Endothelial cell of umbilical vein (primary cell): ENCODE data around the gene C16orf78. TPM values are rescaled to one million over a fixed set of nuclear protein-coding genes. Genes with fewer than 3 reads are reported as not detected.

Source experiments
- BruUV-seq: library from RNA; stranded (reverse); fragments of 400-500 nt; replicated peaks from 2 replicates; lab custom pipeline; 2021; lab: Mats Ljungman, UMichigan
- CTCF ChIA-PET: fragments of 300-600, 350-600 bp; sonication (Branson Sonifier 250); formaldehyde crosslinking; loops from one replicate; lab custom pipeline; 2021; ENCODE audit warnings: antibody characterized with exemption, inconsistent platforms; lab: Charles Lee
- POLR2A ChIA-PET: fragments of 300-600, 350-600 bp; sonication (Branson Sonifier 250); formaldehyde crosslinking; loops from one replicate; lab custom pipeline; 2021; ENCODE audit warnings: antibody characterized with exemption, inconsistent platforms; lab: Charles Lee
- DNase-seq: peaks from one replicate; pipeline ENCODE4 v3.0.0-alpha.2; 2011; ENCODE audit warnings: low read depth, low spot score
- FAIRE-seq: peaks from 2 replicates; lab custom pipeline; 2011; peaks lifted over from hg19 to GRCh38; lab: Jason Lieb, UNC
- H2AFZ ChIP-seq: 2 replicates; pipeline ENCODE4 v1.6.0; 2012; ENCODE audit warnings: low read depth, low read length, control low read depth, inconsistent platforms
- H3K27ac ChIP-seq: 2 replicates; pipeline ENCODE4 v1.5.1; 2011; ENCODE audit warnings: low read depth, mild to moderate bottlenecking, control low read depth, low read length, moderate library complexity; ENCODE audit not compliant: insufficient read depth
- H3K27me3 ChIP-seq, 2 experiments: 2 replicates each; pipeline versions ENCODE4 v1.6.0 to v1.6.1; 2011; ENCODE audit warnings: low read length in 2 of 2, mixed read lengths in 1 of 2; ENCODE audit not compliant: control insufficient read depth in 2 of 2, insufficient read depth in 2 of 2
- H3K36me3 ChIP-seq, 2 experiments: 2 replicates in 1 of 2; 3 replicates in 1 of 2; pipeline ENCODE4 v1.5.1; 2011; ENCODE audit warnings: low read length in 2 of 2, mild to moderate bottlenecking in 1 of 2, moderate library complexity in 1 of 2; ENCODE audit not compliant: control insufficient read depth in 2 of 2, insufficient read depth in 2 of 2; ENCODE audit errors: extremely low read depth in 1 of 2
- H3K4me1 ChIP-seq: 3 replicates; pipeline ENCODE4 v1.5.1; 2011; ENCODE audit warnings: mild to moderate bottlenecking, low read length; ENCODE audit not compliant: control insufficient read depth, insufficient read depth; ENCODE audit errors: extremely low read depth
- H3K4me2 ChIP-seq: 2 replicates; pipeline ENCODE4 v1.6.1; 2011; ENCODE audit warnings: low read length, control low read depth, mixed read lengths; ENCODE audit not compliant: insufficient read depth
- H3K4me3 ChIP-seq, 3 experiments: fragments of 200-600 bp in 1 of 3; sonication (generic), shearing (Covaris generic) in 1 of 3; replicated peaks in 1 of 3; 2 replicates each; pipeline ENCODE4 v1.5.1; 2011 to 2016; ENCODE audit warnings: control low read depth in 3 of 3, low read length in 3 of 3, mild to moderate bottlenecking in 2 of 3, inconsistent platforms in 1 of 3, low read depth in 1 of 3, moderate library complexity in 1 of 3; ENCODE audit not compliant: insufficient read depth in 1 of 3
- H3K79me2 ChIP-seq: 2 replicates; pipeline ENCODE4 v1.6.0; 2012; ENCODE audit warnings: low read length, inconsistent platforms; ENCODE audit not compliant: control insufficient read depth, insufficient read depth
- H3K9ac ChIP-seq: replicated peaks from 2 replicates; pipeline ENCODE3; 2011; ENCODE audit warnings: low read length, control low read depth; ENCODE audit not compliant: insufficient read depth; ENCODE audit errors: extremely low read depth
- H3K9me1 ChIP-seq: replicated peaks from 3 replicates; pipeline ENCODE4 v1.6.0; 2011; ENCODE audit warnings: mild to moderate bottlenecking, low read length; ENCODE audit not compliant: control insufficient read depth, insufficient read depth; ENCODE audit errors: extremely low read depth
- H3K9me3 ChIP-seq: replicated peaks from 2 replicates; pipeline ENCODE4 v1.5.1; 2012; ENCODE audit warnings: low read length, inconsistent platforms; ENCODE audit not compliant: control insufficient read depth, insufficient read depth
- H4K20me1 ChIP-seq: replicated peaks from 2 replicates; pipeline ENCODE3; 2011; ENCODE audit warnings: mild to moderate bottlenecking, low read length; ENCODE audit not compliant: control insufficient read depth, insufficient read depth; ENCODE audit errors: extremely low read depth
- CTCF ChIP-seq, 2 donors: IDR thresholded peaks; 1 replicate in 1 of 2; 2 replicates in 1 of 2; pipeline ENCODE4 v1.5.1; 2011; ENCODE audit warnings: low read length in 2 of 2, mild to moderate bottlenecking in 2 of 2, moderate library complexity in 2 of 2, control low read depth in 1 of 2, inconsistent platforms in 1 of 2, low read depth in 1 of 2; ENCODE audit not compliant: insufficient read depth in 1 of 2; ENCODE audit errors: extremely low read depth in 1 of 2
- FOS ChIP-seq: IDR thresholded peaks from 2 replicates; pipeline ENCODE4 v1.6.1; 2011; ENCODE audit warnings: mild to moderate bottlenecking, low read length, moderate library complexity, borderline replicate concordance; ENCODE audit not compliant: insufficient read depth
- GATA2 ChIP-seq: IDR thresholded peaks from 2 replicates; pipeline ENCODE4 v1.7.0; 2011; ENCODE audit warnings: low read depth, mild to moderate bottlenecking, moderate library complexity, mixed read lengths, low read length; ENCODE audit not compliant: insufficient read length, insufficient read depth
- JUN ChIP-seq: IDR thresholded peaks from 2 replicates; pipeline ENCODE4 v1.6.1; 2011; ENCODE audit warnings: borderline replicate concordance, low read depth; ENCODE audit not compliant: insufficient read length, insufficient read depth
- MYC ChIP-seq: IDR thresholded peaks from one replicate; pipeline ENCODE4 v1.6.1; 2011; ENCODE audit warnings: mild to moderate bottlenecking, low read depth, low read length
- dilution Hi-C: fragments of 300-500 bp; cut with MboI; formaldehyde crosslinking; loops from one replicate; pipeline ENCODE4 v1.15.0; 2019; ENCODE audit warnings: low sequenced_read_pairs; ENCODE audit not compliant: extremely low pct_ligation_motif_present
- intact Hi-C: fragments of 100-400 bp; cut with micrococcal nuclease; formaldehyde crosslinking; loops from one replicate; pipeline ENCODE4 v1.10.0; 2022
- polyA plus RNA-seq, 4 experiments: library from polyadenylated mRNA; depleted of rRNA in 3 of 4; stranded (reverse) in 3 of 4; unstranded in 1 of 4; fragments of >200 nt; gene quantifications; 2 replicates each; pipeline versions ENCODE4 v1.2.1 to v1.2.3, GENCODE V29; 2011 to 2012; ENCODE audit warnings: missing spikeins in 1 of 4
- total RNA-seq: library from RNA; stranded (reverse); gene quantifications from 2 replicates; pipeline ENCODE4 v1.2.3, GENCODE V29; 2021
- TF ChIP-seq, protein P1 (sequence below): IDR thresholded peaks from 2 replicates; pipeline ENCODE4 v1.6.1; 2011; ENCODE audit not compliant: insufficient read depth, insufficient read length

C16orf78 gene
- total and polyA plus RNA-seq, 2 donors (not counting 3 experiments of a cell fraction or from before 2014, with no cell fraction given): not detected

DNA sequence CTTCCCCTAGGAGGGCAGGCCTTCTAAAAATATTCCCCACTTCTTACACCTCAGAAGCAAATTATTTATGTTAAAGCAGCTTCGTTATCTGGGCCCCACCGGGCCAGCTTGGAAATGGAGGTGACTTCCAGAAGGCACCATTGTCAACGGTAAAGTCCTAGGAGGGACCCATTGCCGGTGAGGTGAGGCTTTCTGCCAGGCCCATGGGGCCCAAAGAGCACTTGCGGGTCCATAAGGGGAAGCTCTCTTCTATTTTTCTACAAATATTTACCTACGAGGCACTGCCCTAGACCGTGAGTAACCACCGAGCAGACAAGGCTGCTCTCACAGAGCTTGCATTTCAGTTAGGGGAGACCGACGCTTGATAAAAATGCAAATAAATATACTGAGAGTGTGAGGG is 41.5 kb downstream of the C16orf78 start:
- no TSS peak for BruUV-seq
- Histone ChIP-seq H4K20me1 (no peaks in the 10 kb centered on the region), H3K4me3 (no peak overlapping the region), H3K27ac (no peak overlapping the region), H3K9me3 (no peaks in the 10 kb centered on the region), H3K79me2 (no peaks in the 10 kb centered on the region), H3K36me3 (no peaks in the 10 kb centered on the region), H2AFZ (no peak overlapping the region), H3K4me2 (no peak overlapping the region), H3K4me1 (no peaks in the 10 kb centered on the region), H3K9ac (no peak overlapping the region), H3K27me3 (no peaks in the 10 kb centered on the region), H3K9me1 (no peaks in the 10 kb centered on the region)
- dilution Hi-C loops: no loop called here
- CTCF ChIA-PET: no interaction called here
- no peak for TF ChIP-seq FOS
- no peak for TF ChIP-seq JUN
- TF ChIP-seq MYC: no peak
- no peak for TF ChIP-seq GATA2
- TF ChIP-seq, protein P1, sequence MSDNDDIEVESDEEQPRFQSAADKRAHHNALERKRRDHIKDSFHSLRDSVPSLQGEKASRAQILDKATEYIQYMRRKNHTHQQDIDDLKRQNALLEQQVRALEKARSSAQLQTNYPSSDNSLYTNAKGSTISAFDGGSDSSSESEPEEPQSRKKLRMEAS: no peak
- TF ChIP-seq CTCF (IDR thresholded peaks at IDR 0.05; ENCODE audit: extremely low read depth in 1 of 2, insufficient read depth in 1 of 2, low read depth in 1 of 2, low read length in 2 of 2): no peak
- no peak for FAIRE-seq
- POLR2A ChIA-PET: no interaction called here
- no peak for DNase-seq
- intact Hi-C loops: no loop called here
